HFF-Myc (cell line): ENCODE measurements around the gene FOXJ1.

ENCODE experiments used
- DNase-seq: peaks from one replicate; pipeline ENCODE4 v3.0.0-alpha.2; 2011; ENCODE audit warnings: low read depth; ENCODE audit errors: extremely low read depth
- H3K4me3 ChIP-seq: replicated peaks from 2 replicates; pipeline ENCODE4 v1.5.1; 2011; ENCODE audit warnings: low read depth, mild to moderate bottlenecking, control low read depth, low read length
- CTCF ChIP-seq: IDR thresholded peaks from 2 replicates; pipeline ENCODE4 v1.5.1; 2012; ENCODE audit warnings: mild to moderate bottlenecking, low read depth, low read length, control low read depth; ENCODE audit errors: missing control alignments

FOXJ1 gene

GRCh38 chr17:76173474-76173873 lies 32.4 kb upstream of the FOXJ1 start:
- no peak overlapping the region for H3K4me3 ChIP-seq
- TF ChIP-seq CTCF = no peak

GRCh38 chr17:76171706-76172105 lies 30.7 kb upstream of the FOXJ1 start:
- no peak for DNase-seq
- H3K4me3 ChIP-seq = no peak overlapping the region
- no peak for TF ChIP-seq CTCF

More at GRCh38 chr17:76173474-76173873, 32.4 kb upstream of the FOXJ1 start:
- no peak for DNase-seq

- no peak for DNase-seq
- no peak overlapping the region for H3K4me3 ChIP-seq
- no peak for TF ChIP-seq CTCF
These were observed 29.1 kb upstream of the FOXJ1 start for GRCh38 chr17:76170114-76170513.

GRCh38 chr17:76166906-76167305 lies 25.9 kb upstream of the FOXJ1 start:
- H3K4me3 ChIP-seq = no peak overlapping the region
- no peak for DNase-seq
- TF ChIP-seq CTCF = no peak

GRCh38 chr17:76166168-76166567 lies 25.1 kb upstream of the FOXJ1 start:
- H3K4me3 ChIP-seq = no peak overlapping the region
- DNase-seq = no peak
- no peak for TF ChIP-seq CTCF

- TF ChIP-seq CTCF = no peak
- no peak for DNase-seq
- no peak overlapping the region for H3K4me3 ChIP-seq
These were observed 23.3 kb upstream of the FOXJ1 start for GRCh38 chr17:76164331-76164730.

GRCh38 chr17:76163919-76164318 lies 22.9 kb upstream of the FOXJ1 start:
- TF ChIP-seq CTCF = no peak
- H3K4me3 ChIP-seq = no peak overlapping the region
- no peak for DNase-seq
